ENCODE data around the gene NHERF1.

GRCh38 chr17:74739227-74739831 is 9.1 kb upstream of the NHERF1 start:
- no peak for TF ChIP-seq EZH2 (IDR thresholded peaks at IDR 0.05; ENCODE audit: low read depth, low read length, severe bottlenecking)
- TF ChIP-seq YY1 (IDR thresholded peaks at IDR 0.05; ENCODE audit: low read depth, low read length), result no peak
- TF ChIP-seq, protein P1, sequence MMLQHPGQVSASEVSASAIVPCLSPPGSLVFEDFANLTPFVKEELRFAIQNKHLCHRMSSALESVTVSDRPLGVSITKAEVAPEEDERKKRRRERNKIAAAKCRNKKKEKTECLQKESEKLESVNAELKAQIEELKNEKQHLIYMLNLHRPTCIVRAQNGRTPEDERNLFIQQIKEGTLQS (IDR thresholded peaks at IDR 0.05; ENCODE audit: insufficient read depth, low read depth, low read length), result no peak
- TF ChIP-seq CTCF (IDR thresholded peaks at IDR 0.05; ENCODE audit: control extremely low read depth in 1 of 3, insufficient read depth in 1 of 3, low read depth in 1 of 3, low read length in 3 of 3), result no peak
- TF ChIP-seq SAP30 (IDR thresholded peaks at IDR 0.05; ENCODE audit: insufficient read depth, insufficient replicate concordance, low read length), result no peak
- no peak for TF ChIP-seq TCF12 (IDR thresholded peaks at IDR 0.05; ENCODE audit: low read depth, low read length)
- TF ChIP-seq GABPA (IDR thresholded peaks at IDR 0.05; ENCODE audit: borderline replicate concordance, insufficient read depth, low read length), result no peak
- TF ChIP-seq RFX5 (IDR thresholded peaks at IDR 0.05; ENCODE audit: borderline replicate concordance, low read depth, low read length), result no peak

Measured in H1 (cell line).